Measurements from ENCODE around the gene CMTM1. TPM values are rescaled to one million over a fixed set of nuclear protein-coding genes. Genes with fewer than 3 reads are reported as not detected.

CMTM1 gene
- total RNA-seq, 1 experiment from 2014 or later = 5.2 TPM

- intact Hi-C loops (cut with micrococcal nuclease) = no loop called here
- H3K9me3 ChIP-seq (ENCODE audit: control insufficient read depth in 1 of 2, insufficient read depth in 1 of 2, low read depth in 1 of 2, low read length in 2 of 2) = no peaks in the 10 kb centered on the region
- no peaks in the 10 kb centered on the region for H3K4me1 ChIP-seq (ENCODE audit: control insufficient read depth in 1 of 2, insufficient read depth in 2 of 2, low read length in 2 of 2)
- no peak overlapping the region for H3K4me3 ChIP-seq (replicated peaks in 1 of 2; ENCODE audit: low read depth in 1 of 2, low read length in 2 of 2)
- ChIA-PET POLR2A (no interaction called here), RAD21 (ENCODE audit: low non-redundant PET in 1 of 2, low total read pairs in 2 of 2, uncharacterized antibody in 2 of 2, unreplicated experiment in 2 of 2) (no interaction called here), CTCF (interaction anchor here (1.9 kb wide), 1 partner anchor 11 kb away, joined by 11 read pairs; no protein-coding TSS in a partner anchor)
- H3K4me2 ChIP-seq (ENCODE audit: low read length) = no peak overlapping the region
- no peak for TF ChIP-seq FOSL1 (IDR thresholded peaks at IDR 0.05; ENCODE audit: low read depth)
- no peak for TF ChIP-seq ZNF274 (IDR thresholded peaks at IDR 0.05; ENCODE audit: low read depth, low read length)
- no peak for TF ChIP-seq EGR1 (IDR thresholded peaks at IDR 0.05; ENCODE audit: low read depth)
- no peak for TF ChIP-seq ELF1 (IDR thresholded peaks at IDR 0.05; ENCODE audit: borderline replicate concordance, low read depth)
- no peak for TF ChIP-seq RAD21 (IDR thresholded peaks at IDR 0.05; ENCODE audit: low read depth)
- TF ChIP-seq MAX (IDR thresholded peaks at IDR 0.05) = no peak
- no peak for TF ChIP-seq POLR2A (IDR thresholded peaks at IDR 0.05; ENCODE audit: borderline replicate concordance, extremely low read depth, insufficient read depth, insufficient read length)
- no peak for TF ChIP-seq CEBPB (IDR thresholded peaks at IDR 0.05; ENCODE audit: low read depth)
- TF ChIP-seq, protein P1, sequence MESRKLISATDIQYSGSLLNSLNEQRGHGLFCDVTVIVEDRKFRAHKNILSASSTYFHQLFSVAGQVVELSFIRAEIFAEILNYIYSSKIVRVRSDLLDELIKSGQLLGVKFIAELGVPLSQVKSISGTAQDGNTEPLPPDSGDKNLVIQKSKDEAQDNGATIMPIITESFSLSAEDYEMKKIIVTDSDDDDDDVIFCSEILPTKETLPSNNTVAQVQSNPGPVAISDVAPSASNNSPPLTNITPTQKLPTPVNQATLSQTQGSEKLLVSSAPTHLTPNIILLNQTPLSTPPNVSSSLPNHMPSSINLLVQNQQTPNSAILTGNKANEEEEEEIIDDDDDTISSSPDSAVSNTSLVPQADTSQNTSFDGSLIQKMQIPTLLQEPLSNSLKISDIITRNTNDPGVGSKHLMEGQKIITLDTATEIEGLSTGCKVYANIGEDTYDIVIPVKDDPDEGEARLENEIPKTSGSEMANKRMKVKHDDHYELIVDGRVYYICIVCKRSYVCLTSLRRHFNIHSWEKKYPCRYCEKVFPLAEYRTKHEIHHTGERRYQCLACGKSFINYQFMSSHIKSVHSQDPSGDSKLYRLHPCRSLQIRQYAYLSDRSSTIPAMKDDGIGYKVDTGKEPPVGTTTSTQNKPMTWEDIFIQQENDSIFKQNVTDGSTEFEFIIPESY (IDR thresholded peaks at IDR 0.05; ENCODE audit: extremely low read depth, insufficient replicate concordance, low read length) = no peak
- TF ChIP-seq CTCF (IDR thresholded peaks at IDR 0.05 in 2 of 3, conservative IDR thresholded peaks at IDR 0.05 in 1 of 3; ENCODE audit: borderline replicate concordance in 1 of 3, insufficient read depth in 1 of 3, low read depth in 2 of 3, low read length in 2 of 3) = no peak
- TF ChIP-seq SIN3A (IDR thresholded peaks at IDR 0.05; ENCODE audit: low read depth) = no peak
- TF ChIP-seq SP1 (IDR thresholded peaks at IDR 0.05; ENCODE audit: low read depth) = no peak
- TF ChIP-seq, protein P2, sequence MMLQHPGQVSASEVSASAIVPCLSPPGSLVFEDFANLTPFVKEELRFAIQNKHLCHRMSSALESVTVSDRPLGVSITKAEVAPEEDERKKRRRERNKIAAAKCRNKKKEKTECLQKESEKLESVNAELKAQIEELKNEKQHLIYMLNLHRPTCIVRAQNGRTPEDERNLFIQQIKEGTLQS (IDR thresholded peaks at IDR 0.05) = no peak
- H3K27ac ChIP-seq (ENCODE audit: low read depth, low read length) = no peak overlapping the region
- H3K27me3 ChIP-seq (ENCODE audit: insufficient read depth, low read length) = no peaks in the 10 kb centered on the region
- DNase-seq (ENCODE audit: low read depth, low spot score) (no peak), ATAC-seq (no peak)
- H4K20me1 ChIP-seq (ENCODE audit: insufficient read depth) = no peaks in the 10 kb centered on the region
- no peaks in the 10 kb centered on the region for H3K36me3 ChIP-seq (ENCODE audit: control insufficient read depth in 1 of 2, insufficient read depth in 2 of 2, low read length in 2 of 2)
- no peak overlapping the region for H2AFZ ChIP-seq (ENCODE audit: low read depth, low read length, poor library complexity, severe bottlenecking)
- H3K9ac ChIP-seq (ENCODE audit: low read length) = no peak overlapping the region
- no peaks in the 10 kb centered on the region for H3K79me2 ChIP-seq (ENCODE audit: insufficient read depth, low read length)
- no peaks in the 10 kb centered on the region for H3K9me2 ChIP-seq (ENCODE audit: insufficient read depth)
- BruUV-seq (replicated peaks) = no TSS peak
Measured at GRCh38 chr16:66596986-66597848, 31.0 kb downstream of the CMTM1 start.
